ENCODE data around the gene PRKG2. TPM values are rescaled to one million over a fixed set of nuclear protein-coding genes. Genes with fewer than 3 reads are reported as not detected.

The PRKG2 gene
- total and polyA plus RNA-seq, 10 of the 15 experiments (the other 5 are each of a cell fraction or from before 2014, with no cell fraction given) = not detected

DNA sequence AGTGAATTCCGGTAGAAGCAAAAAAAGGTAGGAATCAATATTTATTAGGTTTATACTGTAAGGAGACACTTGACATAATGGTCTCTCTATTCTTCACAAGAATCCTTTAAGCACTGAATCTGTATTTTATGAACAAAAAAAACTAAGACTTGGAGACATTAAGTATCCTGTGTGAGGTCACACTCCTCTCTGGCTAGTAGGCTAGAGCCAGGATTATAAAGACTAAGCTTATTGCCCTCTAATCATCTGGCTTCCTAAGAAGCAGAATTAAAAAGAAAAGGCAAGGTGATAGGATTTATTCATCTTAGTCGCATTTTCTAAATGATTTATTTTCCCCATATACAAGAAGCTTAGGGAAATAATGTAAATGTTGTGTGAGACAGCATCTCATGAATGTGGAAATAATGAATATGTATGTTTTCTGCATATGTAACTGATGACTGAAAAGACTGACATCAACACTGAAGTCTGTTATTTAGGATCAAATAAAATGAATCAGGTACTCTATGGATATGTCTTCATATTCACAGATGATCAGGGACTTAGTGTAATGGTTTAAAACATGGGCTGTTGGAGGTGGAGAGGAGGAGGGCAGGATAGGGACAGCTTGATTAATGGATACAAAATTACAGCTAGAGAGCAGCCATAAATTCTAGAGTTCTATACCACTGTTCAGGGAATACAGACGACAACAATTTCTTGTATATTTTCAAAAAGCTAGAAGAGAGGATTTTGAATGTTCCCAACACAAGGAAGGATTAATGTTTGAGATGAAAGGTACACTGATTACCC is 30.4 kb upstream of the PRKG2 start:
- Histone ChIP-seq H3K4me2 (ENCODE audit: control insufficient read depth, insufficient read depth) (no peak overlapping the region), H4K20me1 (ENCODE audit: control insufficient read depth, insufficient read depth) (no peaks in the 10 kb centered on the region), H3K4me1 (ENCODE audit: control insufficient read depth, insufficient read depth, low read length) (no peaks in the 10 kb centered on the region), H3K27me3 (replicated peaks in 1 of 2; ENCODE audit: control insufficient read depth in 2 of 2, insufficient read depth in 2 of 2, low read length in 1 of 2) (no peaks in the 10 kb centered on the region), H3K4me3 (no peak overlapping the region), H3K9me3 (replicated peaks; ENCODE audit: control insufficient read depth, insufficient read depth, low read length) (no peaks in the 10 kb centered on the region), H3K9ac (ENCODE audit: control insufficient read depth, insufficient read depth, low read length) (no peak overlapping the region), H3K79me2 (ENCODE audit: control insufficient read depth, insufficient read depth, low read length) (no peaks in the 10 kb centered on the region), H3K36me3 (ENCODE audit: control insufficient read depth in 2 of 2, insufficient read depth in 2 of 2, low read length in 1 of 2) (no peaks in the 10 kb centered on the region), H3K27ac (ENCODE audit: control insufficient read depth, insufficient read depth) (no peak overlapping the region), H2AFZ (ENCODE audit: control insufficient read depth, low read depth, low read length) (no peak overlapping the region)
- DNase-seq (ENCODE audit: low read depth, low spot score) (no peak), FAIRE-seq (no peak), ATAC-seq (no peak)
- ChIA-PET CTCF (no interaction called here), SMC1A (ENCODE audit: uncharacterized antibody, unreplicated experiment) (no interaction called here), POLR2A (no interaction called here), RAD21 (ENCODE audit: unreplicated experiment) (no interaction called here)
- 10% methylated on average over 3 of the region's 3 CpGs for WGBS (ENCODE audit: insufficient coverage, insufficient replicate concordance, low lambda C conversion rate, missing lambda C conversion rate)
- no peak for TF ChIP-seq CBX3 (IDR thresholded peaks at IDR 0.05; ENCODE audit: borderline replicate concordance, low read depth)
- TF ChIP-seq NBN (IDR thresholded peaks at IDR 0.05) = no peak
- TF ChIP-seq, protein P1, sequence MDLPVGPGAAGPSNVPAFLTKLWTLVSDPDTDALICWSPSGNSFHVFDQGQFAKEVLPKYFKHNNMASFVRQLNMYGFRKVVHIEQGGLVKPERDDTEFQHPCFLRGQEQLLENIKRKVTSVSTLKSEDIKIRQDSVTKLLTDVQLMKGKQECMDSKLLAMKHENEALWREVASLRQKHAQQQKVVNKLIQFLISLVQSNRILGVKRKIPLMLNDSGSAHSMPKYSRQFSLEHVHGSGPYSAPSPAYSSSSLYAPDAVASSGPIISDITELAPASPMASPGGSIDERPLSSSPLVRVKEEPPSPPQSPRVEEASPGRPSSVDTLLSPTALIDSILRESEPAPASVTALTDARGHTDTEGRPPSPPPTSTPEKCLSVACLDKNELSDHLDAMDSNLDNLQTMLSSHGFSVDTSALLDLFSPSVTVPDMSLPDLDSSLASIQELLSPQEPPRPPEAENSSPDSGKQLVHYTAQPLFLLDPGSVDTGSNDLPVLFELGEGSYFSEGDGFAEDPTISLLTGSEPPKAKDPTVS (IDR thresholded peaks at IDR 0.05; ENCODE audit: low read depth, low read length) = no peak
- no peak for TF ChIP-seq KAT2A (conservative IDR thresholded peaks at IDR 0.05; ENCODE audit: control insufficient read depth, low read depth, low read length)
- TF ChIP-seq RAD21 (IDR thresholded peaks at IDR 0.05; ENCODE audit: insufficient read depth, low read depth, low read length) = no peak
- no peak for TF ChIP-seq MYC (IDR thresholded peaks at IDR 0.05; ENCODE audit: insufficient read depth, insufficient read length, insufficient replicate concordance, low read length, severe bottlenecking)
- no peak for TF ChIP-seq ZNF274 (IDR thresholded peaks at IDR 0.05; ENCODE audit: insufficient read depth, insufficient read length)
- TF ChIP-seq SRF (IDR thresholded peaks at IDR 0.05; ENCODE audit: low read depth in 2 of 2, low read length in 2 of 2) = no peak
- TF ChIP-seq BMI1 (IDR thresholded peaks at IDR 0.05; ENCODE audit: borderline replicate concordance) = no peak
- TF ChIP-seq, protein P2, sequence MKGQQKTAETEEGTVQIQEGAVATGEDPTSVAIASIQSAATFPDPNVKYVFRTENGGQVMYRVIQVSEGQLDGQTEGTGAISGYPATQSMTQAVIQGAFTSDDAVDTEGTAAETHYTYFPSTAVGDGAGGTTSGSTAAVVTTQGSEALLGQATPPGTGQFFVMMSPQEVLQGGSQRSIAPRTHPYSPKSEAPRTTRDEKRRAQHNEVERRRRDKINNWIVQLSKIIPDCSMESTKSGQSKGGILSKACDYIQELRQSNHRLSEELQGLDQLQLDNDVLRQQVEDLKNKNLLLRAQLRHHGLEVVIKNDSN (IDR thresholded peaks at IDR 0.05; ENCODE audit: borderline replicate concordance, extremely low read length, insufficient read depth, low read depth, low read length) = no peak
- TF ChIP-seq TBL1XR1 (IDR thresholded peaks at IDR 0.05; ENCODE audit: low read depth, low read length) = no peak
- TF ChIP-seq, protein P3, sequence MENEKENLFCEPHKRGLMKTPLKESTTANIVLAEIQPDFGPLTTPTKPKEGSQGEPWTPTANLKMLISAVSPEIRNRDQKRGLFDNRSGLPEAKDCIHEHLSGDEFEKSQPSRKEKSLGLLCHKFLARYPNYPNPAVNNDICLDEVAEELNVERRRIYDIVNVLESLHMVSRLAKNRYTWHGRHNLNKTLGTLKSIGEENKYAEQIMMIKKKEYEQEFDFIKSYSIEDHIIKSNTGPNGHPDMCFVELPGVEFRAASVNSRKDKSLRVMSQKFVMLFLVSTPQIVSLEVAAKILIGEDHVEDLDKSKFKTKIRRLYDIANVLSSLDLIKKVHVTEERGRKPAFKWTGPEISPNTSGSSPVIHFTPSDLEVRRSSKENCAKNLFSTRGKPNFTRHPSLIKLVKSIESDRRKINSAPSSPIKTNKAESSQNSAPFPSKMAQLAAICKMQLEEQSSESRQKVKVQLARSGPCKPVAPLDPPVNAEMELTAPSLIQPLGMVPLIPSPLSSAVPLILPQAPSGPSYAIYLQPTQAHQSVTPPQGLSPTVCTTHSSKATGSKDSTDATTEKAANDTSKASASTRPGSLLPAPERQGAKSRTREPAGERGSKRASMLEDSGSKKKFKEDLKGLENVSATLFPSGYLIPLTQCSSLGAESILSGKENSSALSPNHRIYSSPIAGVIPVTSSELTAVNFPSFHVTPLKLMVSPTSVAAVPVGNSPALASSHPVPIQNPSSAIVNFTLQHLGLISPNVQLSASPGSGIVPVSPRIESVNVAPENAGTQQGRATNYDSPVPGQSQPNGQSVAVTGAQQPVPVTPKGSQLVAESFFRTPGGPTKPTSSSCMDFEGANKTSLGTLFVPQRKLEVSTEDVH (IDR thresholded peaks at IDR 0.05; ENCODE audit: low read depth, partially characterized antibody) = no peak
- no peak for TF ChIP-seq RCOR1 (conservative IDR thresholded peaks at IDR 0.05; ENCODE audit: low read depth, low read length)
- no peak for TF ChIP-seq NFYB (IDR thresholded peaks at IDR 0.05; ENCODE audit: insufficient read depth, low read depth, low read length)
- intact Hi-C loops (cut with micrococcal nuclease; ENCODE audit: unreplicated experiment) (no loop called here), in situ Hi-C loops (cut with MboI) (no loop called here)
- BruUV-seq (replicated peaks) = no TSS peak
